Glutamatergic neuron (in vitro differentiated cells): Measurements from ENCODE around the gene OSR1. TPM values are rescaled to one million over a fixed set of nuclear protein-coding genes. Genes with fewer than 3 reads are reported as not detected.

Experiments
- DNase-seq: peaks from one replicate; pipeline ENCODE4 v3.0.0; 2022
- H3K27ac Mint-ChIP-seq: one replicate; pipeline ENCODE4 v1.8.0; 2020; ENCODE audit warnings: mild to moderate bottlenecking, mixed read lengths, inconsistent platforms; ENCODE audit not compliant: unreplicated experiment
- H3K27me3 Mint-ChIP-seq: one replicate; pipeline ENCODE4 v1.8.0; 2020; ENCODE audit warnings: mild to moderate bottlenecking, moderate library complexity, mixed read lengths, inconsistent platforms; ENCODE audit not compliant: unreplicated experiment
- H3K36me3 Mint-ChIP-seq: one replicate; pipeline ENCODE4 v1.8.0; 2020; ENCODE audit warnings: mild to moderate bottlenecking, mixed read lengths, inconsistent platforms; ENCODE audit not compliant: unreplicated experiment
- H3K4me1 Mint-ChIP-seq: one replicate; pipeline ENCODE4 v1.8.0; 2020; ENCODE audit warnings: mild to moderate bottlenecking, low read depth, mixed read lengths, inconsistent platforms; ENCODE audit not compliant: unreplicated experiment
- H3K4me3 Mint-ChIP-seq: one replicate; pipeline ENCODE4 v1.8.0; 2020; ENCODE audit warnings: mild to moderate bottlenecking, mixed read lengths, inconsistent platforms; ENCODE audit not compliant: unreplicated experiment
- H3K9me3 Mint-ChIP-seq: one replicate; pipeline ENCODE4 v1.8.0; 2020; ENCODE audit warnings: mild to moderate bottlenecking, moderate library complexity, mixed read lengths, inconsistent platforms; ENCODE audit not compliant: unreplicated experiment
- total RNA-seq: library from RNA; stranded (reverse); fragmentation: NEBNext Ultra II Directional; extraction: Animal tissue kit (Norgen Biotek cat#: 25700); gene quantifications from one replicate; pipeline ENCODE4 v1.2.1, GENCODE V29; 2021; ENCODE audit not compliant: unreplicated experiment
- TF ChIP-seq, protein P1 (sequence below): fragments of 200-600 bp; sonication (generic); IDR thresholded peaks from one replicate; pipeline ENCODE4 v1.5.0; 2021; ENCODE audit not compliant: partially characterized antibody, unreplicated experiment

The OSR1 gene
- total RNA-seq, 1 donor from 2014 or later = 0.42 TPM

DNA sequence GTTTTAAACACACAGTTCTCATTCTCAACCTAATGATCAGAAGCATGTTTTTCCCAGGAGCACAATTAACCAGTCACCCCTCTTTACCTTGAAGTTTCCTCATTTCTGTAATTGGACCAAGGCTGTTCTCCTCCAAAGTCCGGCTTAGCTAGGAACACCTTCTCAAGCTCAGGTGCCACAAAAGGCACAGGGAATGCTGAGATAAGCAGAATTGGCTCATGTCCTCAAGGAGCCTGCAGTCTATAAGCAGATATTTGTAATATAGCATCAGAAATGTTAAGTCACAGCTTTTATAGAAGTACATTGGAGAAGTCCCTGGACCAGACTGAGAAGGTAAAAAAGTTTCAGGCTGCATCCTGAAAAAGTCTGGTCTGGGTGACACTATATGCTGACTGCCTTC is 20.7 kb downstream of the OSR1 start:
- H3K36me3 Mint-ChIP-seq = no peaks in the 10 kb centered on the region
- no peak overlapping the region for H3K4me3 Mint-ChIP-seq
- no peak overlapping the region for H3K27ac Mint-ChIP-seq
- no peak for DNase-seq
- TF ChIP-seq, protein P1, sequence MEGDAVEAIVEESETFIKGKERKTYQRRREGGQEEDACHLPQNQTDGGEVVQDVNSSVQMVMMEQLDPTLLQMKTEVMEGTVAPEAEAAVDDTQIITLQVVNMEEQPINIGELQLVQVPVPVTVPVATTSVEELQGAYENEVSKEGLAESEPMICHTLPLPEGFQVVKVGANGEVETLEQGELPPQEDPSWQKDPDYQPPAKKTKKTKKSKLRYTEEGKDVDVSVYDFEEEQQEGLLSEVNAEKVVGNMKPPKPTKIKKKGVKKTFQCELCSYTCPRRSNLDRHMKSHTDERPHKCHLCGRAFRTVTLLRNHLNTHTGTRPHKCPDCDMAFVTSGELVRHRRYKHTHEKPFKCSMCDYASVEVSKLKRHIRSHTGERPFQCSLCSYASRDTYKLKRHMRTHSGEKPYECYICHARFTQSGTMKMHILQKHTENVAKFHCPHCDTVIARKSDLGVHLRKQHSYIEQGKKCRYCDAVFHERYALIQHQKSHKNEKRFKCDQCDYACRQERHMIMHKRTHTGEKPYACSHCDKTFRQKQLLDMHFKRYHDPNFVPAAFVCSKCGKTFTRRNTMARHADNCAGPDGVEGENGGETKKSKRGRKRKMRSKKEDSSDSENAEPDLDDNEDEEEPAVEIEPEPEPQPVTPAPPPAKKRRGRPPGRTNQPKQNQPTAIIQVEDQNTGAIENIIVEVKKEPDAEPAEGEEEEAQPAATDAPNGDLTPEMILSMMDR = no peak
- H3K27me3 Mint-ChIP-seq = peaks cover 3% of the 10 kb centered on the region
- H3K4me1 Mint-ChIP-seq = no peaks in the 10 kb centered on the region
- H3K9me3 Mint-ChIP-seq = no peaks in the 10 kb centered on the region

DNA sequence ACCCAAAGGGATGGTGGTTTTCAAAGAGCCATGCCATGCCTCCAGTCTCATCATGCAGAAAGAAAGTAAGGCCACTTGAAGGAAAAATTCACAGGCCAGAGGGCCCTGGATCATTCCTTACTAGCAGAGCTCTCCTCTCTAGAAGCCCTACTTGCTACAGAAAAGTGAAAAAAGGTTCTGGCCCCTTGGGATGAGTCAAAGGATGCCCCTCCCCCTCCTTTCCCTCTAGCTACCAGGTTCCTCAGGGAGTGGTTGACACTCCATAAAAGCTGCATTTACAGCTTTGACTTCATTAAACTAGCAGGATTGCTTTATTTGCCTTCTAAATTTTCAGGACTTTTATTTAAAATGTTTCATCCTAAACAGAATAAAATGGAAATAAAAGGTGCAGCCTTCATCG is 21.2 kb downstream of the OSR1 start:
- no peak for DNase-seq
- Mint-ChIP-seq H3K27ac (no peak overlapping the region), H3K4me3 (no peak overlapping the region)

DNA sequence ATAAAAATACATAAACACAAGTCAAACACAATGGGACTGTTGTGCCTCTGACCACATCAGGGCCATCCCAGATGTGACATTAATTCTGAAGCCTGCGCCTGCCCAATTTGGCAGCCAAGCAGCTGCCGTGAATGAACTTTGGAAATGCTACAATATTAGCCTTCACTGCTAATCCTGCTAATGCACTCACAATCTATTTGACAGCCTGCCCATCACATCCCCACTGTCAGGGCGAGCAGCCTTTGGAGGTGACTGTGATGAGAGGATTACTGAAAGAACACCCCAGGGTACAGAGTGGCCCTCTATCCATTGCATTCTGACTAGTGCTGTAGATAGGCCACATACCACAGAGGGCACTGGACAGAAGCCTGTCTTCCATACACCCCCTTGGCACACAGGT is 21.6 kb downstream of the OSR1 start:
- H3K9me3 Mint-ChIP-seq = no peaks in the 10 kb centered on the region

More for the DNA sequence above, 21.2 kb downstream of the OSR1 start:
- H3K27me3 Mint-ChIP-seq = peaks cover 3% of the 10 kb centered on the region
- TF ChIP-seq, protein P1 = no peak
- H3K36me3 Mint-ChIP-seq = no peaks in the 10 kb centered on the region
- no peaks in the 10 kb centered on the region for H3K9me3 Mint-ChIP-seq
- H3K4me1 Mint-ChIP-seq = no peaks in the 10 kb centered on the region

DNA sequence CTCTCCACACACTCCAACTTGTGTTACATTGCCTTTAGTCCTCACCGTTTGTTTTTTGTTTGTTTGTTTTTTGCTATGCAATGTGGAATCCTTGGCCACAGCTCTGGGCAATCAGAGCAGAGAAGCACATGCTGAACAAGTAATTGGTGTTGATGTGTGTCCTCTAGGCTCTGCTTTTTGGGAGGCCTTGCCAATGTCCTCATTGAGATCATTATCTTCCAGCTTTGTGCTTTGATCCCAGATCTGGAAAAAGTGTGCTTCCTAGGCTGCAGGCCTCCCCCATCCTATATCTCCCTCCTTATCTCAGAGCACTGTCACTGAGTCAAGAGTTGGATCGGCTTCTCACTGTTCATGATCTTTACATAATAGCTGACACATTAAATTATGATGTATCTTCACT is 25.9 kb downstream of the OSR1 start:
- no peaks in the 10 kb centered on the region for H3K4me1 Mint-ChIP-seq
- H3K27ac Mint-ChIP-seq = no peak overlapping the region
- no peaks in the 10 kb centered on the region for H3K9me3 Mint-ChIP-seq
- DNase-seq = no peak
- H3K27me3 Mint-ChIP-seq = peaks cover 2% of the 10 kb centered on the region
- H3K36me3 Mint-ChIP-seq = no peaks in the 10 kb centered on the region
- no peak overlapping the region for H3K4me3 Mint-ChIP-seq
- TF ChIP-seq, protein P1 = no peak

More for the DNA sequence above, 21.6 kb downstream of the OSR1 start:
- Mint-ChIP-seq H3K4me1 (no peaks in the 10 kb centered on the region), H3K27ac (no peak overlapping the region), H3K36me3 (no peaks in the 10 kb centered on the region), H3K4me3 (no peak overlapping the region), H3K27me3 (peaks cover 3% of the 10 kb centered on the region)
- DNase-seq = no peak
- TF ChIP-seq, protein P1 = no peak

DNA sequence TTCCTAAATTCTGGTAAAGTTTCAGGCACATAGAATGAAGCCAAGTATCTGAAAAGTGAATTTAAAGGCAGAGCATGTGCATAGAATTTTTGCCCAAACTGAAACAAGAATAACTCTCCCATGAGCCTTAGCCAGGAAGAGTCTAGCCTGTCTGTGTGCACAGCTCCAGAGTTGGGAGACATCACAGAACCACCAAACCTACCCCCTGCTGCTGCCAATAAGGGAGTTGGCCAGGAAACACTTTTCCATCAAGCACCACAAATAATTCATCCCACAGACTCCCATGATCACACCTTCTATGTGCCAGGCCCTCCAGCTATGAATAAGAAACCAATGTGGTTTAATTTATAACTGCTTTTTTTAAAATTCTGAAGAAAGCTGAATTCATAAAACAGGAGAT is 27.0 kb downstream of the OSR1 start:
- H3K36me3 Mint-ChIP-seq = no peaks in the 10 kb centered on the region
- DNase-seq = no peak
- H3K4me1 Mint-ChIP-seq = no peaks in the 10 kb centered on the region
- no peaks in the 10 kb centered on the region for H3K27me3 Mint-ChIP-seq
- H3K27ac Mint-ChIP-seq = no peak overlapping the region
- TF ChIP-seq, protein P1 = no peak
- H3K9me3 Mint-ChIP-seq = no peaks in the 10 kb centered on the region
- no peak overlapping the region for H3K4me3 Mint-ChIP-seq
